D721Med (cell line): ENCODE measurements around the gene FAM200B.
A peak's percentile ranks its signal among the peaks of the same experiment; 100 is the strongest.

Experiments
- DNase-seq: peaks from one replicate; pipeline ENCODE4 v3.0.0; 2011; ENCODE audit warnings: low spot score; ENCODE audit not compliant: insufficient read length
- FAIRE-seq: peaks from 2 replicates; lab custom pipeline; 2011; peaks lifted over from hg19 to GRCh38; lab: Jason Lieb, UNC
- CTCF ChIP-seq: IDR thresholded peaks from 2 replicates; pipeline ENCODE4 v1.5.1; 2012; ENCODE audit warnings: mild to moderate bottlenecking, control low read depth; ENCODE audit not compliant: insufficient read depth; ENCODE audit errors: missing control alignments

The FAM200B gene

GRCh38 chr4:15652191-15652590 is 29.4 kb upstream of the FAM200B start:
- FAIRE-seq, result no peak
- no peak for TF ChIP-seq CTCF

GRCh38 chr4:15652841-15653240 is 28.8 kb upstream of the FAM200B start:
- DNase-seq, result no peak
- no peak for FAIRE-seq
- no peak for TF ChIP-seq CTCF

More at GRCh38 chr4:15652191-15652590, 29.4 kb upstream of the FAM200B start:
- DNase-seq, result no peak

GRCh38 chr4:15653420-15653819 is 28.2 kb upstream of the FAM200B start:
- no peak for TF ChIP-seq CTCF
- FAIRE-seq (no peak), DNase-seq (no peak)

- DNase-seq, result no peak
- TF ChIP-seq CTCF, result no peak
- FAIRE-seq, result no peak
Measured at GRCh38 chr4:15653864-15654592, 27.6 kb upstream of the FAM200B start.

GRCh38 chr4:15654593-15655222 is 26.9 kb upstream of the FAM200B start:
- DNase-seq, result no peak
- TF ChIP-seq CTCF, result no peak
- FAIRE-seq, result no peak

GRCh38 chr4:15655223-15656037 is 26.2 kb upstream of the FAM200B start, which contains the start of gene FBXL5:
FBXL5 (minus strand) TSS chr4:15655357; CDS start chr4:15655287, 70 bp downstream.
- DNase-seq (peak; percentile 70), FAIRE-seq (no peak)
- no peak for TF ChIP-seq CTCF
